Fibroblast of mammary gland (primary cell): ENCODE results near the gene PHF21A.
"Not testable (repeated sequence)": the region's sequence is repeated elsewhere in the genome, so short reads cannot be mapped to it uniquely, and the experiment has no call there.

Experiments used
- DNase-seq: peaks from one replicate; pipeline ENCODE4 v3.0.0-alpha.2; 2010; ENCODE audit warnings: low read depth
- H3K4me3 ChIP-seq: 2 replicates; pipeline ENCODE4 v1.5.1; 2011; ENCODE audit warnings: low read depth, mild to moderate bottlenecking, low read length, moderate library complexity; ENCODE audit not compliant: control insufficient read depth
- TF ChIP-seq, protein P1 (sequence below): conservative IDR thresholded peaks from 2 replicates; pipeline ENCODE4 v1.5.1; 2011; ENCODE audit warnings: low read depth, low read length, inconsistent platforms; ENCODE audit not compliant: control insufficient read depth, insufficient read depth

Gene PHF21A

DNA sequence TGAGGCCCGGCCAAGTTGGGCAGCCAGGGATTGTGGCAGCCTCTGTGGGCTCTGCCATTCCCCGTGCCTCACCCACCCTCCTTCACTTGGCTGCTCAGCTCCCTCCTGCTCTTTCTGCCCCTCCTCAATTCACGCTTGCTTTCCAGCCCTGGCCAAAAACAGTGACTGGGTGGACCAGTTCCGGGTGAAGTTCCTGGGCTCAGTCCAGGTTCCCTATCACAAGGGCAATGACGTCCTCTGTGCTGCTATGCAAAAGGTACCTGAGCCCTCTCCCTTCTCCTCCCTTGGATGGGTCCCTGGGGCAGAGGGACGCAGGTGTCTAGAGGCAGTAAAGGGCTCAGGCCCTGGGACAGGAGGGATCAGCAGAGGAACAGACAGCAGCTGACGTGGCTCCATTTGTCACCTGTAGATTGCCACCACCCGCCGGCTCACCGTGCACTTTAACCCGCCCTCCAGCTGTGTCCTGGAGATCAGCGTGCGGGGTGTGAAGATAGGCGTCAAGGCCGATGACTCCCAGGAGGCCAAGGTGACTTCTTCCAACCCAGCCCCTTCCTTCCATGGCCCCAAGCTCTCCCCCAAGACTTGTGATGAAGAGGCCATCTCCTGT, 216.8 kb downstream of the PHF21A start:
- TF ChIP-seq, protein P1, sequence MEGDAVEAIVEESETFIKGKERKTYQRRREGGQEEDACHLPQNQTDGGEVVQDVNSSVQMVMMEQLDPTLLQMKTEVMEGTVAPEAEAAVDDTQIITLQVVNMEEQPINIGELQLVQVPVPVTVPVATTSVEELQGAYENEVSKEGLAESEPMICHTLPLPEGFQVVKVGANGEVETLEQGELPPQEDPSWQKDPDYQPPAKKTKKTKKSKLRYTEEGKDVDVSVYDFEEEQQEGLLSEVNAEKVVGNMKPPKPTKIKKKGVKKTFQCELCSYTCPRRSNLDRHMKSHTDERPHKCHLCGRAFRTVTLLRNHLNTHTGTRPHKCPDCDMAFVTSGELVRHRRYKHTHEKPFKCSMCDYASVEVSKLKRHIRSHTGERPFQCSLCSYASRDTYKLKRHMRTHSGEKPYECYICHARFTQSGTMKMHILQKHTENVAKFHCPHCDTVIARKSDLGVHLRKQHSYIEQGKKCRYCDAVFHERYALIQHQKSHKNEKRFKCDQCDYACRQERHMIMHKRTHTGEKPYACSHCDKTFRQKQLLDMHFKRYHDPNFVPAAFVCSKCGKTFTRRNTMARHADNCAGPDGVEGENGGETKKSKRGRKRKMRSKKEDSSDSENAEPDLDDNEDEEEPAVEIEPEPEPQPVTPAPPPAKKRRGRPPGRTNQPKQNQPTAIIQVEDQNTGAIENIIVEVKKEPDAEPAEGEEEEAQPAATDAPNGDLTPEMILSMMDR, result no peak
- DNase-seq, result no peak
- no peak overlapping the region for H3K4me3 ChIP-seq

DNA sequence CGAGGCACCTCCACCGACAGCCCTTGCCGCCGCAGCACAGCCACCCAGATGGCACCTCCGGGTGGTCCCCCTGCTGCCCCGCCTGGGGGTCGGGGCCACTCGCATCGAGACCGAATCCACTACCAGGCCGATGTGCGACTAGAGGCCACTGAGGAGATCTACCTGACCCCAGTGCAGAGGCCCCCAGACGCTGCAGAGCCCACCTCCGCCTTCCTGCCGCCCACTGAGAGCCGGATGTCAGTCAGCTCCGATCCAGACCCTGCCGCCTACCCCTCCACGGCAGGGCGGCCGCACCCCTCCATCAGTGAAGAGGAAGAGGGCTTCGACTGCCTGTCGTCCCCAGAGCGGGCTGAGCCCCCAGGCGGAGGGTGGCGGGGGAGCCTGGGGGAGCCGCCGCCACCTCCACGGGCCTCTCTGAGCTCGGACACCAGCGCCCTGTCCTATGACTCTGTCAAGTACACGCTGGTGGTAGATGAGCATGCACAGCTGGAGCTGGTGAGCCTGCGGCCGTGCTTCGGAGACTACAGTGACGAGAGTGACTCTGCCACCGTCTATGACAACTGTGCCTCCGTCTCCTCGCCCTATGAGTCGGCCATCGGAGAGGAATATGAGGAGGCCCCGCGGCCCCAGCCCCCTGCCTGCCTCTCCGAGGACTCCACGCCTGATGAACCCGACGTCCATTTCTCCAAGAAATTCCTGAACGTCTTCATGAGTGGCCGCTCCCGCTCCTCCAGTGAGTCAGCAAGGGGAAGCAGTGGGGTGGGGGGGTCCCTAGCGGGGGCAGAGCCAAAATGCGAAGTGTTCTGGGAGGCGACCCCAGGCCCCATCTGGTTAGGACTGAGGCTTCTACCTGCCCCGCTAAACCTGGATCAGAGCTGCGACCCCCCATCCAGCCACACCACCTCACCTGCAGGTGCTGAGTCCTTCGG, 218.5 kb downstream of the PHF21A start:
- no peak overlapping the region for H3K4me3 ChIP-seq

DNA sequence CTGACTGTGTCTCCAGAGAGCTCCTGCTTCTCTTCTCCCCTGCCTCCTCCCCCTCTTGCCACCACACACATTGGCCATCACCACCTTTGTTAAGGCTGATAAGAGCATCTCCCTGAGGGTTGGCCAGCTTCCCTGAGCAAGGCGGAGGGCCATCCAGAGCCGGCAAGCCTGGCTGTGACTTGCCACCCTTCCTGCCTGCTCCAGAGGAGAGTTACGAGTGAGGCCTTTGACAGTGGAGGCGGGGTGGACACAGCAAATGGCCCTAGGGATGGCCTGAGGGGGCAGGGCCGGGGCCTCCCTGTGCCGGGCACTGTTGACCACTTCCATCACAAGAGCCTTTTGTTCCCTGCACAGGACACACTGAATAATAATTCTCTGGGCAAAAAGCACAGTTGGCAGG, 219.6 kb downstream of the PHF21A start:
- H3K4me3 ChIP-seq, result no peak overlapping the region
- TF ChIP-seq, protein P1, result no peak
- no peak for DNase-seq

More for the DNA sequence above, 218.5 kb downstream of the PHF21A start:
- TF ChIP-seq, protein P1, result no peak
- DNase-seq, result no peak

DNA sequence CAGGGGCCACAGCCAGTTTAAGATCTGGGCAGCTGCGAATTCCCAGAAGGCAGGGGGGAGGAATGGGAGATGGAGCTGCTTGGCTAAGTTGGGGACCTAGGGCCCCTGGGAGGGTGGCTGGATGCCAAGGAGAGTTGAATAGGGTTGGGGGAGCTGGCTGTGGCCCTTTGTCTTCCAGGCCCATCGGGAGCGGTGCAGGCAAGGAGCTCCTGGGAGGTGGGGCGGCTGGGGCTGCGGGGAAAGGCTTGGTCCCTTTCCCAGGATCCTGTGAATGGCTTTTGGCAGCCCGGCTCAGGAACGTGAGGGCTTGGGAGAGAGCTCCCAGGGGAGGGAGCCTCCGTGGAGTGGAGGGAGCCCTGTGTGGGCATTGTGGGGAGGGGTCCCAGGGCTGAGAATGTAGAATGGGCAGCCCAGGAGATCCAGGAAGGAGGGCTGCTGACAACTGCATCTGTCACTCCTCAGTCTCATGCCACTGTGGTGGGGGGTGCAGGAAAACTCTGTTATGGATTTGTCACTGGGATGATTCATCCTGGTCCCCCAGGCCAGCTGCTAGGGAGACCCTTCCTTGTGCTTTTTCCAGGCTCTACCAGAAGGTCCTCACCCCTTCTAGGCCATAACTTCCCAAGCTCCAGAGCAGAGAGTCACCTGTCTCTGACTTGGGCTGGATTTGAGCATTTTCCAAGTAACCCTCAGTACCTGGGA, 220.2 kb downstream of the PHF21A start:
- peak overlapping the region; percentile 46 for H3K4me3 ChIP-seq
- TF ChIP-seq, protein P1, result no peak
- DNase-seq, result no peak

DNA sequence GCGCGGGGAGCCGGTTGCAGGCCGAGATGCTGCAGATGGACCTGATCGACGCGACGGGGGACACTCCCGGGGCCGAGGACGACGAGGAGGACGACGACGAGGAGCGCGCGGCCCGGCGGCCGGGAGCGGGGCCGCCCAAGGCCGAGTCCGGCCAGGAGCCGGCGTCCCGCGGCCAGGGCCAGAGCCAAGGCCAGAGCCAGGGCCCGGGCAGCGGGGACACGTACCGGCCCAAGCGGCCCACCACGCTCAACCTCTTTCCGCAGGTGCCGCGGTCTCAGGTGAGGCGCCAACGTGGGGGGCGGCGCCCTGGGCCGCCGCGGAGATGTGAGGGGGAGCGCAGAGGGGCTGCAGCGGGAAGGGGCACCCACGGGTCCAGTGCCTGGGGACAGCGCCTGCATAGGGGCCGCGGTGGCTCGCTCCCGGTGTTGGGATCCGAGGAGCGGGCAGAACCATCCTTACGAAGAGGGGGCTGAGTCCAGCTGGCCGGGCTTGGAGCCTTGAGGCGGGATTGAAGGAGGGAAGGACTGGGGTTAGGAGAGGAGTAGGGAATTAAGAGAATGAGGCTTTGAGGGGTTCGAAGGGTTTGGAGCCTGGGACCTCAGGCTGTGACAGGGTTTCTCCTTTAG, 221.0 kb downstream of the PHF21A start:
- H3K4me3 ChIP-seq, result peak overlapping the region; percentile 46
- DNase-seq, result not testable (repeated sequence)

DNA sequence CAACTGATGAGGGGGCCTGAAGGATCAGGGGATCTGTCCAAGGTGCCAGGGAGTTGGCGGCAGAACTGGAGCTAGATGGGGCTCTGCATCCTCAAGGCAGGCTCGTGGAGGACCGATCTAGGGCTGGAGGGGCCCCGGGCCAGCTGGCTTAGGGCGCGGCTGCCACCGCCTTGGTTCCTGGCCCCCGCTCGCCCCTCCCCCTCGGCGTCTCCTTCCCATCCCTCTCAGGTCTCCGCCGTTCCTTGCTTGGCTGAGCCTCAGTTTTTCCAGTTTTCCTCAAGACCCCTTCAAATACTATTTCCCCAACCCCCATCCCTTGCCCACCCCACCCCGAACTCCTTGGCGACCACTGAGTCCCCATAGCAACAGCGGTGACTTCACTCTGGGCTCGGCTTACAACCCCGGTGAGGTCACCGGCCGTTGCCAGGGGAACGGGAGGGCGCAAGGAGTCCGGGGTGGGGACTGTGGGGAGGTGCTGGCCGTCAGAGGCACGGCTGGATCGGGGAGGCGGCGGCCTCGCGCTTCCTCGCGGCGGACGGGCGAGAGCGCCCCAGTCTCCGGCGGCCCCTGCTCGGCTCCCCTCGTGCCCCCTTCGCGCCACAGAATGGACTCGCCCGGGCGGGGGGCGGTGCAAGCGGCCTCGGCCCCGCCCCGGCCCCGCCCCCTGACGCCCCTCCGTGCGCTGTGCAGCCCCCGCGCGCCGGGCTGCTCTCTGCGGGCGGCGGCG, 221.6 kb downstream of the PHF21A start:
- DNase-seq, result peak; percentile 84
- H3K4me3 ChIP-seq, result peak overlapping the region; percentile 41
- TF ChIP-seq, protein P1, result no peak
